Measurements from ENCODE around the gene S1PR3.

The S1PR3 gene

GRCh38 chr9:88993871-88994460 is 2.7 kb downstream of the S1PR3 start:
- DNase-seq, result no peak

DNA sequence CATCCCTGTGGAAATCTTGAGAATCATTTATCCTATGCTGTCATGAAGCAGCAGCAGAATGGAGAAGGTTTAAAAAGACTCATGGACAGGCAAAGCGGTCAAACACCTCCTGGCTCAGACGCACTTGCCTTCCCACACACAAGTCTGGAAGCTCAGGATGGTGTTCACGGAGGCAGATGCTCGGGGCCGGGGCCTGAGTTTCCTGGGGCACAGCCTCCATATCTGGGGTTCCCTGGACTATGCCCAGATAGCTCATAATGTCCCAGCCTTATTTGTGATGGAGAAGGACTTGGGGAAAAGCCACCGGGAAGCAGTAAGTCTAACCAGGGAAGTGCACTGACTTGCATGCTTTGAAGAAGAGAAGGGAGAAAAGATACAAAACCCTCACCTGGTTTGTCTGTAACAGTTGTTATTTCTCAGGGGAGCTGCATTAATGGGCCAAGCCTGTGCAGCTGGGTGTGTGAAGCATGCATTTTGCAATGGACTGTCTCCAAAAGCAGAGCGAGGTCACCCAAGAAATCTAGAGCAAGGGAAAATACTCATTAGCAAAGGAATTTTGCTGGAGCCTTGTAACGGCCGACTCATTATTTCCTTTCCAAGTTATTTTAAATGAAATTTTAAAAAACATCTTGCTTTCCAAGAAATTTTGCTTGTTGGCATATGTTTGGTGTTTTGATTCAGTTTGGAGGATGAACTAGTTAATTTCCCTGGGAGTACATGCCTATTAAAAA is 3.4 kb downstream of the S1PR3 start:
- DNase-seq, result no peak

DNA sequence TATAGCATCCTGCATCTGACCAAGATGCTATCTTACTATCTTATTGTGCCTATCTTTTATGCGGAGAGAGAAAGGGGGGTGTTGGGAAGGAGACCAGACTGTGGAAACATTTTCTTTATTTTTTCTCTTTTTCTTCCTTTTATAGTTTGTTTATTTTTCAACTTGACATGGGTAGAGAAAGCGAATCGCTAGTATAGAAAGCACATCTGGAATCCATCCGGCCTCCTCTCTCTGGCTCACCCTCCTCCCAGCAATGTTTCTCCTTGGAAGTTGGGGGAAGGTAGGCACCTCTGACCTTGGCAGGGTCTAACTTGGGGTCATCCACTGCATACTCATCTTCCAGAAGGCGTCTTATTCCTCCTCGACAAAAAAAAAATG is 3.9 kb downstream of the S1PR3 start:
- no peak for DNase-seq

GRCh38 chr9:88995627-88996026 is 4.4 kb downstream of the S1PR3 start:
- DNase-seq, result no peak

GRCh38 chr9:88996046-88996920 is 5.0 kb downstream of the S1PR3 start:
- no peak for DNase-seq

DNA sequence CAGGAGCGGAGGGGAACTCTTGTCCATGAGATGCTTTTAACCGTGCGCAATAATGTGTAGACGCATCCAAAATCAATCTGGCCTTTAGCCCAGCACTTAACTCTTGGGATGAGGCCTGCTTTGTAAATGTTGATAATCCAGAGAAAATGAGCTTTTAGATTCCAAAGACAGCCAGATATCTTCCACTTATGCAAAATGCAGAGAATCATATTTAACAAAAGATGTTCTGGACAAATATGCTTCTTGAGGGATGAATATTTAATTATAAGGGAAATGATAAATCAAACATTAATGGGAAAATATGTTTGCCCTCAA is 5.6 kb downstream of the S1PR3 start:
- no peak for DNase-seq

DNA sequence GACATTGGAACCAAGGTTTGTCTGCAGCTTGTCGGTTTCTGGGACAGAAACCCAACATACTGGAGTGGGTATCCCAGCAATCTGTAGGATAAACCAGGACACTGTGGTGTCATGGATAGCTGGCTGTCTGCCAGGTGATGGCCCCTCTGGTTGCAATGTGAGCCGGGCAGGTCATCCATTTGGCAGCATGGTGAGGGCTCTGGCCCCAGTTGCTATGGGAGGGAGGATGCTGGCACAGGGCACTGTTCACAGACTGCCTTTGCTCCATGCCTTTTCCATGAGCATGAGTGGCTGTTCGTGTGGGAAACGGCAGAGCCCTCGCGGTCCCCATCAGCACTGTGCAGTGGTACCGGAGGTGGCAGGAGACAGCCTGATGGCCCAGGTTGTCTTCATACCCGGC is 6.4 kb downstream of the S1PR3 start:
- DNase-seq, result no peak

GRCh38 chr9:88998503-88998902 is 7.2 kb downstream of the S1PR3 start:
- no peak for DNase-seq

- DNase-seq, result no peak
Measured at GRCh38 chr9:88998911-88999310, 7.6 kb downstream of the S1PR3 start.

DNA sequence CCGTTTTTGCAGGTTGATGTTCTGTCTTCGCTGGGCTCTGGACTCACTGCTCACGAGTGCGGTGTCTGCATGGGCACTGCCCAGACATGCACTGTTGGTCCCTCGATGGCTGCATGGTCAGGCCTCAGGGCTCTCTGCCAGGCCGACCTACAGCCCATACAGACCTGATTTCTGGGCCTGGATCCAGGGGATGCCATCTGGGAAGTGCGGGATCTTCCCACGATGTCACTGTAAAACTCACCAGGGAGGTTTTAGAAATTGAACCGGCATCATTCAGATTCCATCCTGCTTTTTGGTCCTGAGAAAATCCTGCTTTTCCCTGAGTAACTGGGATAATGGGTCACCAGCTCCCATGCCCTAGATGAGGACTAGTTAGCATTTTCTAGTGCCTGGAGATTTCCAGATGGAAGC is 9.1 kb downstream of the S1PR3 start:
- DNase-seq, result no peak

- DNase-seq, result peak; percentile 87 to 92
Measured at GRCh38 chr9:89000973-89001916, 10.0 kb downstream of the S1PR3 start.

- no peak for DNase-seq
Measured at GRCh38 chr9:89001917-89002540, 10.8 kb downstream of the S1PR3 start.

GRCh38 chr9:89002987-89003386 is 11.7 kb downstream of the S1PR3 start:
- no peak for DNase-seq

DNA sequence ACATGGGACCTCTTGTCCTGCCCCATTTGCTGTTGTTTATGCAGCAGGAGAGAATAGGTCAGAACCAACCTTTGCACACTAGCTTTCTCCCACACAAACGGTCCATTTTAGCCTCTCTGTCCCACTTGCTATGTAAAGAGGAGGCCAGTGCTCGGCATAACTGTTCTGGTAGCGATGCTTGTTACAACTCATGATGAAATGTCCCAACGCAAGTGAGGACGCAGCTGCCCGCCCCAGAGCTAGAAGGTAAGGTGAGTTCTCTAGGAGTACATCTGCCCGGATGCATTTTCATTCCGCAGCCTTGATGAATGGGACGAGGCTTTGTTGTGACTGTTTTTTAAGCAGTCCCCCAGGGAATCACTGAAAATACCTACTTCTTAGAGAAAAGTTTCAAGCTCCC is 14.1 kb downstream of the S1PR3 start:
- DNase-seq, result no peak

DNA sequence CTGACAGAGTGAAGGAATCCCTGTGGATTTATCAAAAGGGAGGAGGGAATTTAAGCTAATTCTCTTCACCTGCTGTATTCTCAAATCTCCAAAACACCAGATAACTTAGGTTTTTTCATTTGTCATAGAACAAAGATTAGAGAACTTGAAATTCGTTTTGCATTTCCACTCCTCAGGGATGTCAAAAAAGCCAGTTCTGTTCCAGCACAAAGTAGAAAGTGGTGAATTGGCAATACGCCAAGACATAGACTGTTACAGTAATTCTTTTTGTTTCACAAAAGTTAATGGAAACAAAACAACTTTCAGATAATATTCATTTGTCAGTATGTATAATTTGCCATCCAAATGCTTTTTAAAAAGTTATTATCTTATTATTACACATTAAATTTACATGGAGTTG is 15.0 kb downstream of the S1PR3 start:
- no peak for DNase-seq

DNA sequence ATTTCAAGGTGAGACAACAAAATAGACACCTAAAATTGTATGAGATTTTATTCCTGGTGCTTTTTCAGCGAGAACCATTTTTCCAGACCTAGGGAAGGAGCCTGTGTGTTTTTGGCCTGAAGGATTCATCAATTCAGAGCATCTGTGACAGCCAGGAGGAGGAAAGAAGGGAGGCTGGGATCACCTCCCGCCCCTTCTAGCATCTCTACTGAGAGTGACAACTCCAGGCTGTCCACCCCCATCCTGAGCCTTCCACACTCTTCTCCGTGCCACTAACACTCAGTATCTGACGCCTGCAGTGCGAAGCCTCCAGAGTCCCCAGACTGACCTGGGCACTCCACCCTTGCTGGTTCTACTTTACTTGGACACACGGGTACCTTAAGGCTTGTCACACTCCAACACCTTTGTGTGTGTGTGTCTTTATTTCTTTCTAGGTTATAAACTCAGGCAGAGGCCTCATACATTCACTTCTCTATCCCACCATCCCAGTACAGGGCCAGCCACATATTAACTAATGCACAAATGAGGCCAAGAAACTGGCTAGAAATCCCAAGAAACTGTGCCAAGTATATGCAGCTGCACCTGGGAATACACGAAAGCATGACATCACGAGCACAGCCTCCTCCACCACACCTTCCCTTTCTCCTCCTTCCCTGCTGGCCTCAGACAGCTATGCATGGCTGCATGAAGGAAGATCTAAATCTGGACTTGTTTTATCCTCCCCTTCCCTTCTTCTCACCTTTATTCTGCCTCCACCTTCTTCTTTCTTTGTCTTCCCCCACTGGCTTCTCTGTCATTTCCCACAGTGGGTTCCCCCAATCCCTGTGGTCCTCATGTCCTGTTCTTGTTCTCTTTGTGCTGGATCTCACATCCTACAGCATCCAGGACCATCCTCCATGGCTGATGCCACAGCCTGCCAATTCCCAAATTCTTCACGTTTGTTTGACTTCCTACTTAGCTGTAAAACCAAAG is 16.0 kb downstream of the S1PR3 start:
- no peak for DNase-seq

DNA sequence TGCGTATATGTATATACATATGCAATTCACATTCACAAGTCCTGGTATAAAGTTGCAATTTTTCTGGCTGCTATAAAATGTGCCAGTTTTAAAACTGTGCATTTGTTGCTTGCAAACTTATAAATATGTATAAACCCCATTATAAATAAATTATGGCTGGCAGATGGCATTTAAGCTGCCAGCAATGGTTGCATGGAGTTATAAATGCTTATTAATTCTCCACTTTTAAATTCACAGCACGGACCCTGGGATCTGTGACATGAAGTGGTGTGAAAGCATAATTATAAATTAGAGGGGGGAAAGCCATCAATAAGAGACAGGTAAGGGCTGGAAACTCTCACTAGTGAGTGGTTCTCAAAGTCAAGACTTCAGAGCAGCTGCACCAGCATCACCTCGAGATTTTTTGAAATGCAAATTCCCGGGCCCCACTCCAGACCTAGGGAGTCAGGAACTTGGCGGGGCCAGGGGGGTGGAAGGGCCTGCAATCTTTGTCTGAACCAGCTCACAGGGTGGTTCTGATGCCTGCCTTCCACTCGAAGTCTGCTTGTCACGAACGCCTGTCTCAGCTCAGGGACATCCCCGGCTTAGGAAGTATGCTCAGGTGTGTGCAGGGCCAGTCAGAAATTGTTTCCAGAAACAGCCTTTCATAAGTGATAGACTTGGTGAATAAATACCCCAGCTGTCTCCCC is 16.9 kb downstream of the S1PR3 start:
- DNase-seq, result no peak

GRCh38 chr9:89008744-89009545 is 17.7 kb downstream of the S1PR3 start:
- DNase-seq, result peak; percentile 52 to 66

DNA sequence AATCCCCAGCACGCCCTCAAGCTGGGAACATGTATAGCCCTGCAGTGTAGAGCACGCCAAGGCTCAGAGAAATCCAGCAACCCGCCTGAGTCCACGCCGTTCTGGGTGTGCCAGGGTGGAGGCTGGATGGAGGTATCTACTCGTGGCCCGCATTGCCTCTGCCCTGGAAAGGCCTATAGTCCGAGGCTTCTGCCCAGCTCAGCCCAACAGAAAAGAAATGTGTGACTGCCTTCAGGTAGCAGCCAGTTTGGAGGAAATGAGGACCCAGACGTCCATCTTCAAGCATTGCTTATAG is 18.2 kb downstream of the S1PR3 start:
- DNase-seq, result no peak

DNA sequence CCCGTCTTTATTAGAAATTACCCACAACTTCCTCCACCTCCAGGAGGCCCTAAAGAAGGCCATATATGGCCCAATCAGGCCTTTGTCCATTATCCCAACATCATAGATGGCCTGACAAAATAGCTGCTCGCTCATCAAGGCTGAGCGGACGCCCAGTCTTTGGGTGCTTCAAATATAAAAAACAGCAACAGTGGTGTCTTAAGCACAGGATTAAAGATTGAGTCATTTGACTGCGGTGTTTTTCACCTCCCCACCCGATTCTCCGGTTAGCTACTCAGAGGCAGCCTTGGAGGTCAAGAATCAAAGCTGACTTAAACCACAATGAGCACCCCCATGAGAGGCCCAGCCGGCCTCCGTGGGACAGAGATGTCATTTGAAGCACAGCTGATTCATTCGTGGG is 18.8 kb downstream of the S1PR3 start:
- no peak for DNase-seq

Measured in Kasumi-1 (cell line).